HG03575 (cell line): ENCODE data around the gene CYB561.
"Not testable (repeated sequence)": the region's sequence is repeated elsewhere in the genome, so short reads cannot be mapped to it uniquely, and the experiment has no call there.

ENCODE experiments used
- ATAC-seq: cut with Tn5 transposase; IDR thresholded peaks from one replicate; pipeline ENCODE4 v1.9.1; 2021; ENCODE audit not compliant: unreplicated experiment, insufficient number of reproducible peaks, low FRiP score; ENCODE audit errors: extremely low read depth

Gene CYB561

GRCh38 chr17:63480192-63480784, 34.2 kb upstream of the CYB561 start:
- no peak for ATAC-seq

- no peak for ATAC-seq
Observed at GRCh38 chr17:63479495-63480184, 33.5 kb upstream of the CYB561 start.

- ATAC-seq, result no peak
Observed at GRCh38 chr17:63478814-63479494, 32.8 kb upstream of the CYB561 start.

GRCh38 chr17:63477480-63478440, 31.7 kb upstream of the CYB561 start:
- no peak for ATAC-seq

GRCh38 chr17:63476854-63477479, 30.9 kb upstream of the CYB561 start, which contains the start of gene ACE:
ACE (plus strand) TSS chr17:63477061; CDS start chr17:63477095, 34 bp downstream.
- ATAC-seq, result no peak

- no peak for ATAC-seq
Observed at GRCh38 chr17:63476459-63476853, 30.4 kb upstream of the CYB561 start.

- no peak for ATAC-seq
Observed at GRCh38 chr17:63475491-63476412, 29.6 kb upstream of the CYB561 start.

GRCh38 chr17:63474586-63475460, 28.7 kb upstream of the CYB561 start:
- ATAC-seq, result no peak

GRCh38 chr17:63474174-63474573, 28.1 kb upstream of the CYB561 start:
- ATAC-seq, result no peak

- not testable (repeated sequence) for ATAC-seq
Observed at GRCh38 chr17:63468099-63468498, 22.0 kb upstream of the CYB561 start.

GRCh38 chr17:63464691-63465236, 18.7 kb upstream of the CYB561 start:
- no peak for ATAC-seq

- no peak for ATAC-seq
Observed at GRCh38 chr17:63463771-63464170, 17.7 kb upstream of the CYB561 start.

GRCh38 chr17:63460018-63460417, 13.9 kb upstream of the CYB561 start:
- ATAC-seq, result no peak

GRCh38 chr17:63458478-63458877, 12.4 kb upstream of the CYB561 start:
- ATAC-seq, result no peak

GRCh38 chr17:63455417-63455816, 9.3 kb upstream of the CYB561 start:
- no peak for ATAC-seq

- no peak for ATAC-seq
Observed at GRCh38 chr17:63454915-63455314, 8.8 kb upstream of the CYB561 start.

- not testable (repeated sequence) for ATAC-seq
Observed at GRCh38 chr17:63454357-63454756, 8.3 kb upstream of the CYB561 start.
